ENCODE measurements around the gene ITPK1.

DNA sequence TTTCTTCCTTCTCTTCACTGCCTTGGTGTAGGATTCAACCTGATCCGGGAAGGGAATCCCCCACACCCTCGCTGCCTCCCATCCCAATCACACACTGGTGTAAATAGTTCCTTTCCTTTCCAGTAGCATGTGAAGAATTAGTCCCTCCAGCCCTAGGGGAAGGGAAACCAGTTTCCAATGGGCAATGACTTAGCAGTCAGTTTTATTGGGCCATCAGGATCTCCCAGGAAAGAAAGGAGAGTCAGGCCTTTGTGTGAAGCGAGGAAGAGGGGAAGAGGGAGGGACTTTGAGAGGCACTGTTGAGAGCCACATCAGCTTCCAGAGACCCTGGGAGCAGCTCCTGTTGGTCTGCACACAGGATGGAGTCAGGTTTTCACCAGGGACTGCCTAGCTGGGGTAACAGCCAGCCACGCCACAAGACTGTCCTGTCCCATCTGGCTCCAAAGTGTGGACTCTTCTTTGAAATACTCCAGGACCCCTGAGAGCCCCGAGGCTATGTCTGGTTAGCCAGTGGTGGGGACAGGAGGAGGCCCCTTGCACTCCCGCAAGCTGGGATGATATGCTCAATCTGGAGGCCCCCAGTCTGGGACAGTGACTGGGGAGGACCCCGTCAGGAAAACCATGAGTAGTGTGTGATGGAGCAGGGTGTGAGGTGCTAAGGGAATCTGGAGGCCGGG, 41.1 kb upstream of the ITPK1 start:
- TF ChIP-seq CTCF (IDR thresholded peaks at IDR 0.05) (no peak), POLR2A (IDR thresholded peaks at IDR 0.05) (no peak)
